ENCODE measurements around the gene SLC49A3. TPM values are rescaled to one million over a fixed set of nuclear protein-coding genes. Genes with fewer than 3 reads are reported as not detected.

The SLC49A3 gene
- total and polyA plus RNA-seq, 8 donors: 2.7 to 18.8 (median 10.4) TPM

DNA sequence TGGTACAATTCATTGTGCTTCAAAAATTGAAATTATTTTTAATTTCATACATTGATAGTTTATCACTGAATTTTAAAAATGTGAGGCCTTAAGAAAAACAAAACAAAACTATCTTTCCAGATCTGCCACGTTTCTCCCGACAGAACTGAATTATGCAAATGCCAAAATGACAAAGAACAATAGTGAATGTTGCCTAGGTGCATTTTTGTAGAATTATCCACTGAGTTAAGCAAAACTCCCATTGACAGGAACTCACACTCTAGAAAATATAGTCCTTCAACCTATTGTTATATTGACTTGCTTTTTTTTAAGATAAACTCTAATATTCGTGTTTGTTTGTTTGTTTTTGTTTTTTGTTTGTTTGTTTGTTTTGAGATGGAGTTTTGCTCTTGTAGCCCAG lies 23.1 kb upstream of the SLC49A3 start:
- Histone ChIP-seq H3K4me1 (peaks cover 15 to 65% (median 30%) of the 10 kb centered on the region in 4 donors), H3K36me3 (peaks cover 0 to 25% (median 12%) of the 10 kb centered on the region in 4 donors), H3K27ac (no peak overlapping the region), H3K9me3 (no peaks in the 10 kb centered on the region), H3K27me3 (no peaks in the 10 kb centered on the region), H3K4me3 (no peak overlapping the region)
- intact Hi-C loops (cut with DNase I; ENCODE audit: low total_unique reads): no loop called here
- TF ChIP-seq POLR2A (IDR thresholded peaks at IDR 0.05): no peak
- no peak for TF ChIP-seq POLR2AphosphoS5 (IDR thresholded peaks at IDR 0.05)
- TF ChIP-seq, protein P1, sequence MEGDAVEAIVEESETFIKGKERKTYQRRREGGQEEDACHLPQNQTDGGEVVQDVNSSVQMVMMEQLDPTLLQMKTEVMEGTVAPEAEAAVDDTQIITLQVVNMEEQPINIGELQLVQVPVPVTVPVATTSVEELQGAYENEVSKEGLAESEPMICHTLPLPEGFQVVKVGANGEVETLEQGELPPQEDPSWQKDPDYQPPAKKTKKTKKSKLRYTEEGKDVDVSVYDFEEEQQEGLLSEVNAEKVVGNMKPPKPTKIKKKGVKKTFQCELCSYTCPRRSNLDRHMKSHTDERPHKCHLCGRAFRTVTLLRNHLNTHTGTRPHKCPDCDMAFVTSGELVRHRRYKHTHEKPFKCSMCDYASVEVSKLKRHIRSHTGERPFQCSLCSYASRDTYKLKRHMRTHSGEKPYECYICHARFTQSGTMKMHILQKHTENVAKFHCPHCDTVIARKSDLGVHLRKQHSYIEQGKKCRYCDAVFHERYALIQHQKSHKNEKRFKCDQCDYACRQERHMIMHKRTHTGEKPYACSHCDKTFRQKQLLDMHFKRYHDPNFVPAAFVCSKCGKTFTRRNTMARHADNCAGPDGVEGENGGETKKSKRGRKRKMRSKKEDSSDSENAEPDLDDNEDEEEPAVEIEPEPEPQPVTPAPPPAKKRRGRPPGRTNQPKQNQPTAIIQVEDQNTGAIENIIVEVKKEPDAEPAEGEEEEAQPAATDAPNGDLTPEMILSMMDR (IDR thresholded peaks at IDR 0.05): no peak
- DNase-seq: no peak
- 53 to 68% (median 57%) methylated on average over 3 of the region's 3 CpGs for WGBS, 5 donors

DNA sequence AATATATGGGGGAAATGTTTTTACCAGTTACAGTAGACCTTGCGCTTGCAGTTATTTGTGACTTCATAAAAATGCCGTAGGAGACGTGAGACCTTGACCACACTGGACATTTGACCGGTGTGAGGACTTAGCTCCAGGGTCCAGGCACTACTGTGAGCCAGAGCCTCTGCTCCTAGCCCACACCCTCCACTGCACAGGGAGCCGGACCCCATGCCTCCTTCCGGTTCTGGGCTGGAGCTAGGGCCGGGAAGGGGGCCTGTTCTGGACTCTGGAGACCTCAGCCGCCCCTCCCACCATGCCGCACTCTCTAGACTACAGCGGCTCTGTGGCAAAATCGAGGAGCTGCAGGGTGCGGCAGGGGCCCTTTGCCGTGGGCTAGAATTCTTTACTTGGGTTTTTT lies 22.0 kb upstream of the SLC49A3 start:
- 85 to 93% (median 92%) methylated on average over 13 of the region's 13 CpGs for WGBS, 5 donors
- Histone ChIP-seq H3K4me1 (peaks cover 20 to 73% (median 38%) of the 10 kb centered on the region in 4 donors), H3K27me3 (no peaks in the 10 kb centered on the region), H3K27ac (no peak overlapping the region), H3K36me3 (peaks cover 0 to 25% (median 12%) of the 10 kb centered on the region in 4 donors), H3K9me3 (no peaks in the 10 kb centered on the region), H3K4me3 (no peak overlapping the region)
- intact Hi-C loops (cut with DNase I; ENCODE audit: low total_unique reads): no loop called here
- TF ChIP-seq POLR2A (IDR thresholded peaks at IDR 0.05) (no peak), POLR2AphosphoS5 (IDR thresholded peaks at IDR 0.05) (no peak), EP300 (IDR thresholded peaks at IDR 0.05) (no peak)
- TF ChIP-seq, protein P1 (IDR thresholded peaks at IDR 0.05): no peak
- DNase-seq: no peak

DNA sequence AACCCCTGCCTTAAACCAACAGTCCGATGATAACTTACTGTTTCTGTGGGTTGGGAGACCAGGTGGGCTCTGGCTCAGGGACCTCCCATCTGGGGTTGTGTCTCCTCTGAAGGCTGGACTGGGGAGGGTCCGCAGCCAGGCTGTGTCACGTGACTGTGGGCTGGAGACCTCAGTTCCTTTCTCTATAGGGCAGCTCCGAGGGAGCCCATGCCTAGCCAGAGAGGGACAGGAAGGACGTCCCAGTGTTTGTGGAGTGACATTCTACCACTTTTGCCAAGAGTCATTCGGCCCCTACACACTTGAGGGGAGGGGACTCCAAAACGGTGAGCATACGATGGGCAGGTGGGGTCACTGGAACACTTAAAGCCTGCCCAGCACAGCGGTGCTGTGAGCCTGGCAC lies 21.2 kb upstream of the SLC49A3 start:
- 68 to 83% (median 73%) methylated on average over 9 of the region's 9 CpGs for WGBS, 5 donors
- no peak for DNase-seq
- H3K4me3 ChIP-seq: no peak overlapping the region

DNA sequence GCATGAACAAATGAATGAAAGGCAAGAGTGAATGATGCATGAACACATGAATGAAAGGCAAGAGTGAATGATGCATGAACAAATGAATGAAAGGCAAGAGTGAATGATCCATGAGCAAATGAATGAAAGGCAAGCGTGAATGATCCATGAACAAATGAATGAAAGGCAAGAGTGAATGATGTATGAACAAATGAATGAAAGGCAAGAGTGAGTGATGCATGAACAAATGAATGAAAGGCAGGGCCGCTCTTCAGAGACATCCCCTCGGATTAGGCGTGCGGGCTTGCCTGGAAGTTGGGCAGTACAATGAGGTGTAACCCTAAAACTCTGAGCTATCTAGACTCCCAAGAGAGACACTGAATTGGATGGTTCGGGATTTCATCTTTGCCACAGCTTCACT lies 20.4 kb upstream of the SLC49A3 start:
- Histone ChIP-seq H3K9me3 (no peaks in the 10 kb centered on the region), H3K36me3 (peaks cover 0 to 22% (median 10%) of the 10 kb centered on the region in 4 donors), H3K4me3 (no peak overlapping the region), H3K27me3 (no peaks in the 10 kb centered on the region), H3K27ac (no peak overlapping the region), H3K4me1 (peaks cover 20 to 77% (median 45%) of the 10 kb centered on the region in 4 donors)
- 93 to 96% (median 94%) methylated on average over 6 of the region's 6 CpGs for WGBS, 5 donors
- DNase-seq: no peak
- intact Hi-C loops (cut with DNase I; ENCODE audit: low total_unique reads): no loop called here
- TF ChIP-seq POLR2AphosphoS5 (IDR thresholded peaks at IDR 0.05) (no peak), EP300 (IDR thresholded peaks at IDR 0.05) (no peak), POLR2A (IDR thresholded peaks at IDR 0.05) (no peak)
- TF ChIP-seq, protein P1 (IDR thresholded peaks at IDR 0.05): no peak

More for the DNA sequence above, 21.2 kb upstream of the SLC49A3 start:
- Histone ChIP-seq H3K36me3 (peaks cover 0 to 25% (median 12%) of the 10 kb centered on the region in 4 donors), H3K9me3 (no peaks in the 10 kb centered on the region), H3K27ac (peak overlapping the region in 1 of 5 donors; percentile 8), H3K4me1 (peaks cover 20 to 76% (median 40%) of the 10 kb centered on the region in 4 donors), H3K27me3 (no peaks in the 10 kb centered on the region)
- TF ChIP-seq POLR2A (IDR thresholded peaks at IDR 0.05): no peak
- no peak for TF ChIP-seq POLR2AphosphoS5 (IDR thresholded peaks at IDR 0.05)
- TF ChIP-seq, protein P1 (IDR thresholded peaks at IDR 0.05): no peak
- TF ChIP-seq EP300 (IDR thresholded peaks at IDR 0.05): no peak
- intact Hi-C loops (cut with DNase I; ENCODE audit: low total_unique reads): no loop called here

All from stomach (tissue), 9 donors.